HG03103 (cell line): ENCODE results near the gene JKAMP.

Source experiments
- ATAC-seq: cut with Tn5 transposase; IDR thresholded peaks from one replicate; pipeline ENCODE4 v1.9.1; 2021; ENCODE audit warnings: low read depth; ENCODE audit not compliant: unreplicated experiment

Gene JKAMP

DNA sequence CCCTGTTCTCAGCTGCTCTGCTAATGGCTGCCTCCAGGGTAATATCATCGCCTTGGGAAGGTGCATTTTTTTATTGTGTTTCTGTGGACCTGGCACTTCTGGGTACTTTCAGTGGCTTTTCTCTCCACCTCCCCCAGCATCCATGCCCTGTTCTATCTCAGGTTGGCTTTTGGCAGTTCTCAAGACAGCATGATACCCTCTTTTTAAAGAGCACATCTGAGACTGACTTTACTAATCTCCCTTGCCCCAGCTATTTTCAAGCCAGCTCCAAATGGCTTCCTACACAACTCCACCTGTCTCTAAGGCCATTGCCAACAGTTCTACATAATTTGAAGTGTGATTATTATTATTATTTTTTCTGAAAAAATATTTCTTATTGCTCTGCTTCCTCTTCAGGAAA is 53.2 kb downstream of the JKAMP start:
- ATAC-seq = no peak

DNA sequence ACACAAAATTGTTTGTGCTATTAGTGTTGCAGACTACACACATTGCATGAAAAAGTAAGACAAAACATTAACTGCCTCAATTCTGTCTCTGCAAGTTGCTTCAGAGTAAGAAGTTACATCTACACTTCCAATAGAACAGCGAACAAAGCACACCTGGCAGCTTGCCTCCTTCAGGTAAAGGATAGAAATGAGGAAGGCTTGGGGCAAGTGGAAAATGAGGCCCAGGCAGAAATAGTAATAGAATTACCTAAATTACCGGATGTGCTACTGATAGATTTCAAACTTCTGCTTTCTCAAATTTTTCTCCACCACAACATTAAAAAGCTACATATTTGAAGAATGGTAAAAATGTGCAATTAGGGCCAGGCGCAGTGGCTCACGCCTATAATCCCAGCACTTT is 54.6 kb downstream of the JKAMP start:
- no peak for ATAC-seq

DNA sequence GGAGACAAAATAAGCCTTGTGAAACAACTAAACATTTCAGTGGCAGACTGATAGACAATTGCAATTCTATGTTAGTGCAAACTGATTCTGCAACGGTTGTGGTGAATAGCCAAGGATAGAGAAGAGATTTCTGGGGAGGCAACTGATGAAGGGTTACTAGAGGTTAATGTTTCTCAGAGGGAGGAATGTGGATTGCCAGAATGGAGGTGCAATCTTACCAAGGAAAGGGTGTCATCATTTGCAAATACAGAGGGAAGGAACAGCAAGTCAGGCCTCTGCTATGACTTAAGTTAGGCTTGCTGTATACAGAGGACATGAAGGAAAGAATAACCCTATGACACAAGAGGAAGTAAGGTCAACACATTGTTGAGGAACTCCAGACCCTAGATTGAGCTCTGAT is 56.5 kb downstream of the JKAMP start:
- ATAC-seq = no peak

DNA sequence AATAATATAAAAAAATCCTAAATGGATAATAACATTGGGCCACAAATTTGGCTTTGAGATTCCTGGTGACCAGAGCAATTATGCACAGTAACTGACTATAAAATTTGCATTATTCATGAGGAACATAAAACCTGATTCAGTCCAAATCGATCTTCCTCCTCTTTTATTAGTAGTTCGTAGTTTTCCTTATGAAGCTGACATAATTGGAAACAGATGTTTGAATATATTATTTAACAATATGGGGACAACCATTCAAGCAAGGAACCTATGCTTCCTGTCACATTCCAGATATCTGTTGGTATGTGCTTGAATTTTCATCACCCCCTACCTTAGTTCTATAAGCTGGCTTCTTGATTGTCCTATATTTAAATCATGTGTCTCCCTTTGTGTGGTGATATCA is 57.4 kb downstream of the JKAMP start:
- ATAC-seq = no peak

DNA sequence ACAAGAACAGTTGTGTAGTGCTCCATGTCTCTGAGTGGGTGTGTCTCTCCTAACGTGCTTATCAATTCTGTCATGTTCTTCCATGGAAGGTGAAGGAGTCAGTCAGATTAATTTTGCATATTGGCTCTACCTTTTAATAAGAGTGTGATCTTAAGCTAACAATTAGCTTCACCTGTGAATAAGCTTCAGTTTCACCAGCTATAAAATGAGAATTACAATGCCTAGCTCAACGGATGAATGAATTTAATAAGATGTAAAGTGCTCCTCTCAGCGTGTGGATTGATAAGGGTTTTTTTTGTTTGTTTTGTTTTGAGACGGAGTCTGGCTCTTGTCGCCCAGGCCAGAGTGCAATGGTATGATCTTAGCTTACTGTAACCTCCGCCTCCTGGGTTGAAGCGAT is 59.6 kb downstream of the JKAMP start:
- ATAC-seq = no peak

DNA sequence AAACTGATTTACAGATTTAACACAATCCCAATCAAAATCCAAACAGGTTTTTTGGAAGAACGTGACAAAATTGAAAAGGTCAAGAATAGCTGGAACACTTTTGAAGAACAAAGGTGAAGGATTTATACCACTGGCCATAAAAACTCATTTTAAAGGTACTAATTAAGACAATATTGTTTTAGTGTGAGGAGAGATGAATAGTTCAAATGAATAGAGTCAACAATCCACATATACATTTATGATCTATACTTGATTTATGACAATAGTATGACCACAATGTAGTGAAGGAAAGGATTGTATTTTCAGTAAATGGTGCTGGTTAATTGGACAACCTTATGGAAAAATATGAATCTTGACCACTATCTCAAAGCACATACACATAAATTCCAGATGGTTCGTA is 63.0 kb downstream of the JKAMP start:
- ATAC-seq = no peak
